Common myeloid progenitor, CD34-positive (primary cell): ENCODE data around the gene ZNF483.
"Not testable (repeated sequence)": the region's sequence is repeated elsewhere in the genome, so short reads cannot be mapped to it uniquely, and the experiment has no call there.

Source experiments
- CTCF ChIA-PET: fragments of 350-600 bp; sonication (Branson Sonifier 250); formaldehyde crosslinking; loops from one replicate; lab custom pipeline; 2021; ENCODE audit warnings: antibody characterized with exemption; lab: Charles Lee
- POLR2A ChIA-PET: fragments of 350-600 bp; sonication (Branson Sonifier 250); formaldehyde crosslinking; loops from one replicate; lab custom pipeline; 2021; ENCODE audit warnings: antibody characterized with exemption; lab: Charles Lee
- DNase-seq, 3 donors: peaks; one replicate each; pipeline versions ENCODE4 v3.0.0 to v3.0.0-alpha.2; 2013
- H3K27ac ChIP-seq, 2 experiments: 1 replicate in 1 of 2; 2 replicates in 1 of 2; pipeline ENCODE4 v1.7.0; 2013; ENCODE audit warnings: inconsistent platforms in 2 of 2, low read length in 2 of 2, mild to moderate bottlenecking in 2 of 2, low read depth in 1 of 2, moderate library complexity in 1 of 2; ENCODE audit not compliant: severe bottlenecking in 2 of 2, insufficient read depth in 1 of 2, poor library complexity in 1 of 2
- H3K27me3 ChIP-seq, 5 experiments: replicated peaks in 2 of 5; 1 replicate in 3 of 5; 2 replicates in 2 of 5; pipeline versions ENCODE4 v1.6.1 to v1.7.0; 2013; ENCODE audit warnings: low read length in 4 of 5, mild to moderate bottlenecking in 2 of 5, moderate library complexity in 2 of 5, inconsistent platforms in 1 of 5; ENCODE audit not compliant: insufficient read depth in 5 of 5, control insufficient read depth in 4 of 5
- H3K36me3 ChIP-seq, 4 experiments: 1 replicate in 2 of 4; 2 replicates in 2 of 4; pipeline versions ENCODE4 v1.6.1 to v1.7.0; 2013; ENCODE audit warnings: low read length in 3 of 4, control low read depth in 1 of 4, mild to moderate bottlenecking in 1 of 4; ENCODE audit not compliant: control insufficient read depth in 4 of 4, insufficient read depth in 4 of 4
- H3K4me1 ChIP-seq, 4 experiments: 1 replicate in 3 of 4; 2 replicates in 1 of 4; pipeline versions ENCODE4 v1.6.1 to v1.7.1; 2013; ENCODE audit warnings: low read length in 3 of 4, mild to moderate bottlenecking in 3 of 4, control low read depth in 1 of 4, inconsistent platforms in 1 of 4, moderate library complexity in 1 of 4; ENCODE audit not compliant: control insufficient read depth in 4 of 4, insufficient read depth in 4 of 4; ENCODE audit errors: control extremely low read depth in 1 of 4
- H3K4me3 ChIP-seq, 7 experiments: 1 replicate in 4 of 7; 2 replicates in 3 of 7; pipeline versions ENCODE4 v1.5.1 to v1.7.0; 2013; ENCODE audit warnings: mild to moderate bottlenecking in 7 of 7, low read length in 6 of 7, moderate library complexity in 6 of 7, inconsistent platforms in 2 of 7, low read depth in 2 of 7, control low read depth in 1 of 7; ENCODE audit not compliant: insufficient read depth in 4 of 7, control insufficient read depth in 1 of 7; ENCODE audit errors: extremely low read depth in 1 of 7
- H3K9me3 ChIP-seq, 5 experiments: 1 replicate in 4 of 5; 2 replicates in 1 of 5; pipeline versions ENCODE4 v1.6.1 to v1.7.1; 2013; ENCODE audit warnings: low read length in 4 of 5, mild to moderate bottlenecking in 2 of 5, inconsistent platforms in 1 of 5, low read depth in 1 of 5, moderate library complexity in 1 of 5; ENCODE audit not compliant: control insufficient read depth in 4 of 5, insufficient read depth in 2 of 5; ENCODE audit errors: control extremely low read depth in 1 of 5
- WGBS: methylation state at CpG from one replicate; pipeline ENCODE4 v1.1.5; 2013; ENCODE audit not compliant: insufficient coverage; 5-methylcytosine and 5-hydroxymethylcytosine counted together

Gene ZNF483

DNA sequence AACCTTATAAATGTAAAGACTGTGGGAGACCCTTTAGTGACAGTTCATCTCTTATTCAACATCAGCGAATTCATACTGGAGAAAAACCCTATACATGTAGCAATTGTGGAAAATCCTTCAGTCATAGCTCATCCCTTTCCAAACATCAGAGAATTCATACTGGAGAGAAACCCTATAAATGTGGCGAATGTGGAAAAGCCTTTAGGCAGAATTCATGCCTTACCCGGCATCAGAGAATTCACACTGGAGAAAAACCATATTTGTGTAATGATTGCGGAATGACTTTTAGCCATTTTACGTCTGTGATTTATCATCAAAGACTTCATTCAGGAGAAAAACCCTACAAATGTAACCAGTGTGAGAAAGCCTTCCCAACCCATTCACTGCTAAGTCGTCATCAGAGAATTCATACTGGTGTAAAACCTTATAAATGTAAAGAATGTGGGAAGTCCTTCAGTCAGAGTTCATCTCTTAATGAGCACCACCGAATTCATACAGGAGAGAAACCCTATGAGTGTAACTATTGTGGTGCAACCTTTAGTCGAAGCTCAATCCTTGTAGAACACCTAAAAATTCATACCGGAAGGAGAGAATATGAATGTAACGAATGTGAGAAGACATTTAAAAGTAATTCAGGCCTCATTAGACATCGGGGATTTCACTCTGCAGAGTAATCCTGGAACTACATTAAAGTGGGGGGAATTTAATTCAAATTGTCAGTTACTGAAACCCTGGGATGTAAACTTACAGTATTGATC lies 17.7 kb downstream of the ZNF483 start:
- H3K36me3 ChIP-seq, result peaks cover 0 to 3% (median 0%) of the 10 kb centered on the region in 4 experiments
- DNase-seq, result no peak
- CTCF ChIA-PET, result interaction anchor here (0.6 kb wide), 1 partner anchor 11 kb away, joined by 3 read pairs; no protein-coding TSS in a partner anchor
- POLR2A ChIA-PET, result no interaction called here
- no peak overlapping the region for H3K27ac ChIP-seq
- peaks cover 20 to 83% (median 32%) of the 10 kb centered on the region in 5 experiments for H3K9me3 ChIP-seq
- H3K27me3 ChIP-seq, result no peaks in the 10 kb centered on the region
- H3K4me1 ChIP-seq, result no peaks in the 10 kb centered on the region
- no peak overlapping the region for H3K4me3 ChIP-seq
- WGBS, result 99% methylated on average over 7 of the region's 11 CpGs

DNA sequence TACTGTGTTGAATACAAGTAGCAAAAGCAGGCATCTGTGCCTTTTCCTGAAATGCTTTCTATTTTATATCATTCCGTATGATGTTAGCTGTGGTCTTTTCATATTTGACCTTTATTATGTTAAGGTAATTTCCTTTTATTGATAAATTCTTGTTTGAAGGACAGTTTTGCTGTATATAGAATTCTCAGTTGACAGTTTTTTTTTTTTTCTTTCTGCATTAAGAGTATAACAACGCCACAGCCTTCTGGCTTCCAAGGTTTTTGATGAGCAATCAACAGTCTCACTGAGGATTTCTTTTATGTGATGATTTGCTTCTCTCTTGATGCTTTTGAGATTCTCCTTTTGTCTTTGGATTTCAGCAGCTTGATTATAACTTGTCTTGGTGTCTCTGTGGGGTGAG lies 23.6 kb downstream of the ZNF483 start:
- H3K36me3 ChIP-seq, result no peaks in the 10 kb centered on the region
- DNase-seq, result no peak
- POLR2A ChIA-PET, result no interaction called here
- no peak overlapping the region for H3K4me3 ChIP-seq
- CTCF ChIA-PET, result no interaction called here
- no CpG with 5 or more reads among the region's 2 CpGs for WGBS
- peaks cover 14 to 71% (median 20%) of the 10 kb centered on the region in 5 experiments for H3K9me3 ChIP-seq
- no peaks in the 10 kb centered on the region for H3K4me1 ChIP-seq
- H3K27me3 ChIP-seq, result no peaks in the 10 kb centered on the region
- H3K27ac ChIP-seq, result no peak overlapping the region

DNA sequence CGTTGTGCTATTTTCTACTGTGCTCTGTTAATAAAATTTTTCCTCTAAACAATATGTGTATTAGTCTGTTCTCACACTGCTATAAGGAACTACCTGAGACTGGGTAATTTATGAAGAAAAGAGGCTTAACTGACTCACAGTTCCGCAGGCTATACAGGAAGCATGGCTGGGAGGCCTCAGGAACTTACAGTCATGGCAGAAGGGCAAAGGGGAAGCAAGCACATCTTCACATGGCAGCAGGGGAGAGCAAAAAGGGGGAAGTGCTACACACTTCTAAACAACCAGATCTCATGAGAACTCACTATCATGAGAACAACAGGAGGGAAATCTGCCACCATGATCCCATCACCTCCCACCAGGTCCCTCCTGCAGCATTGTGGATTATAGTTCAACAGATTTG lies 30.4 kb downstream of the ZNF483 start:
- peaks cover 3 to 61% (median 29%) of the 10 kb centered on the region in 5 experiments for H3K9me3 ChIP-seq
- H3K4me3 ChIP-seq, CTCF ChIA-PET, H3K27me3 ChIP-seq, H3K4me1 ChIP-seq, POLR2A ChIA-PET, H3K36me3 ChIP-seq, DNase-seq, H3K27ac ChIP-seq: not testable (repeated sequence)
- WGBS, result 60% methylated on average over 1 of the region's 2 CpGs

DNA sequence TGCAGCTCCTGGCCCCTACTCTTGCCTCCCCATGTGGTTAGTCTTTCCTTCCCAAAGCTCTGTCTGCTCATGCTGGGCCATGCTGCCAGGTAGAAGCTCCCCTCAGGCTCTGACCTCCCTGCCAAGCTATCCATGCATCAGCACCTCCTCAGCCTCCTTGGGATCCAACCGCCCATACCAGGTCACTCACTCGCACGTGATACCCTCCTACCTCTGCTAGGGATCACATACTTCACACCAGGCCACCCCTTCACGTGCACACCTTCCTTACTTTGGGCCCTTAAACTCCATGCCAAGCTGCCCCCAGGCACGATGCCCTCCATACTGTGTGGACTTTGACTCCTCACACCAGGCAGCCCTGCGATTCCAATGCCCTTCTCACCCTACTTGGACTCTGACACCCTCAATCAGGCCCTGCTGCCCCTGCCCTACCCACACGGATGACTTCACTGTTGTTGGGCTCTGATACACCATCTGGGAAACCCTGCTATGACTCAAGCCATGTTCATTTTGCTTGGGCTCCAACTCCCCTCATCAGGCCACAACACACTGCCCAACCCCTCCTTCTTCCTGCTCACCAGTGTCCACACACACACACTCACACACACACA lies 34.1 kb downstream of the ZNF483 start:
- no peak overlapping the region for H3K27ac ChIP-seq
- no peak overlapping the region for H3K4me3 ChIP-seq
- H3K27me3 ChIP-seq, result no peaks in the 10 kb centered on the region
- ChIA-PET CTCF (no interaction called here), POLR2A (no interaction called here)
- 100% methylated on average over 6 of the region's 7 CpGs for WGBS
- no peaks in the 10 kb centered on the region for H3K4me1 ChIP-seq
- H3K9me3 ChIP-seq, result peaks cover 4 to 45% (median 29%) of the 10 kb centered on the region in 5 experiments
- no peaks in the 10 kb centered on the region for H3K36me3 ChIP-seq
- no peak for DNase-seq

DNA sequence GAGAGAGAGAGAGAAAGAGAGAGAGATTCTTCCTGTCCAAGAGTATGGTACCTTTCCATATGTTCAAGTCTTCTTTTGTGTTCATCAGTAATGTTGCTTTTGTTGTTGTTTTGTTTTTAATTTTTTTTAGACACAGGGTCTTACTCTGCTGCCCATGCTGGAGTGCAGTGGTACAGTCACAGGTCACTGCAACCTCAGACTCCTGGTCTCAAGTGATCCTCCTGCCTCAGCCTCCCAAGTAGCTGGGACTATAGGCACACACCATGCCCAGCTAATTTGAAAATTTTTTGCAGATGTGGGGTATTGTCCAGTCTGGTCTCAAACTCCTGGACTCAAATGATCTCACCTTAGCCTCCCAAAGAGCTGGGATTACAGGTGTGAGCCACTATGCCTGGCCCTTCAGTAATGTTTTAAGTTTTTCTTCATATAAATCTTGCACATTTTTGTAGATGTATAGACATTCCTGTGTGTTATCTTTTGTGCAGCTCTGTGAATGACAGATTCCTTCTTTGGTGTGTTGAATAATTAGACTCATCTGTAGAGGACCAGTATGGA lies 36.3 kb downstream of the ZNF483 start:
- Histone ChIP-seq H3K4me3 (no peak overlapping the region), H3K27ac (no peak overlapping the region), H3K4me1 (no peaks in the 10 kb centered on the region), H3K9me3 (peaks cover 2 to 28% (median 14%) of the 10 kb centered on the region in 5 experiments), H3K36me3 (no peaks in the 10 kb centered on the region), H3K27me3 (no peaks in the 10 kb centered on the region)
- ChIA-PET CTCF (no interaction called here), POLR2A (no interaction called here)
- no peak for DNase-seq

DNA sequence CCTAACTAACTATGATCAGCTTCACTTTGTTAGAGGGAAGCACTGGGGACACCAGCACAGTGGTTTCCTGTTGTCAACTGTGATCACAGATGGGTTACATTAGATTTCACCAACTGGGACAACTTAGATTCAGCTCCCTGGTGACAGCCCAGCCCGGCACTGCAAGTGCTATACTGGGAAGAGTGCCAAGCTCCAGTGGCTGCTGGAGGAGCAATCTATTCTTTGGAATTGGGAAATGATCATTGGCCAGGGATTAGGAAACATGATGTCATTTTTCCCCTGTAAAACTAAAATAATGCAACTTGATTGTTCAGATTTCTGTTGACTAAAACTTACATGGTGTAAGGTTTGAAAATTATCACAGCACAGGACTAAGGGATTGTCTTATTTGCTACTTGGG lies 41.3 kb downstream of the ZNF483 start:
- CTCF ChIA-PET, result no interaction called here

DNA sequence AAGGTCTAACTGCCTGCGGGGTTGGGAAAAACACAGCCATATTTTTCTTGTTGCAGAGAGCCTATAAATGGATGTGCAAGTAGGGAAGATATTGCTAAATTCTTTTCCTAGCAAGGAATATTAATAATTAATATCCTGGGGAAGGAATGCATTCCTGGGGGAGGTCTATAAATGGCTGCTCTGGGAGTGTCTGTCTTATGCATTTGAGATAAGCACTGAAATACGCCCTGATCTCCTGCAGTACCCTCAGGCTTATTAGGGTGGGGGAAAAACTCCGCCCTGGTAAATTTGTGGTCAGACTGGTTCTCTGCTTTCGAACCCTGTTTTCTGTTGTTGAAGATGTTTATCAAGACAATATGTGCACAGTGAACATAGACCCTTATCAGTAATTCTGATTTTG lies 43.1 kb downstream of the ZNF483 start:
- H3K4me1 ChIP-seq, POLR2A ChIA-PET, H3K27me3 ChIP-seq, H3K27ac ChIP-seq, CTCF ChIA-PET, H3K4me3 ChIP-seq: not testable (repeated sequence)
- Histone ChIP-seq H3K9me3 (peaks cover 4 to 30% (median 18%) of the 10 kb centered on the region in 5 experiments), H3K36me3 (peaks cover 3 to 37% (median 9%) of the 10 kb centered on the region in 4 experiments)
- peak in 2 of 3 donors; percentile 6 to 22 for DNase-seq
- 100% methylated on average over 4 of the region's 4 CpGs for WGBS

More for the DNA sequence above, 41.3 kb downstream of the ZNF483 start:
- H3K9me3 ChIP-seq, result peaks cover 4 to 25% (median 18%) of the 10 kb centered on the region in 5 experiments
- H3K4me1 ChIP-seq, result no peaks in the 10 kb centered on the region
- DNase-seq, result peak in 1 of 3 donors; percentile 3
- POLR2A ChIA-PET, result no interaction called here
- H3K27me3 ChIP-seq, result no peaks in the 10 kb centered on the region
- H3K4me3 ChIP-seq, result no peak overlapping the region
- WGBS, result 83% methylated on average over 1 of the region's 1 CpG
- H3K27ac ChIP-seq, result no peak overlapping the region
- H3K36me3 ChIP-seq, result peaks cover 0 to 28% (median 9%) of the 10 kb centered on the region in 4 experiments
